Liver (tissue), 3 donors: ENCODE results near the gene CDC26.

Experiments used
- CTCF ChIP-seq: fragments of 150-350 bp; IDR thresholded peaks from 2 replicates; pipeline ENCODE4 v1.5.1; 2017; ENCODE audit warnings: improper control_type of control experiment, low read depth, low read length; ENCODE audit not compliant: missing input control
- TAF1 ChIP-seq: conservative IDR thresholded peaks from 2 replicates; pipeline ENCODE4 v1.6.1; 2016; ENCODE audit warnings: antibody characterized with exemption, mild to moderate bottlenecking
- donor health status: healthy.
- donor health status: healthy.

GRCh38 chr9:113302792-113303418 lies 27.5 kb upstream of the CDC26 start, which contains the start of gene RNF183:
- TF ChIP-seq CTCF (no peak), TAF1 (no peak)
